AG10803 (cell line): Measurements from ENCODE around the gene ADAMTS20.

Source experiments
- DNase-seq: peaks from one replicate; pipeline ENCODE4 v3.0.0; 2010; ENCODE audit warnings: low read depth
- H3K4me3 ChIP-seq: 2 replicates; pipeline ENCODE4 v1.5.1; 2011; ENCODE audit warnings: mild to moderate bottlenecking, low read length, control low read depth
- CTCF ChIP-seq: conservative IDR thresholded peaks from 2 replicates; pipeline ENCODE4 v1.5.1; 2011; ENCODE audit warnings: mild to moderate bottlenecking, low read length, control low read depth, inconsistent platforms

The ADAMTS20 gene

GRCh38 chr12:43579206-43579605, 27.2 kb upstream of the ADAMTS20 start:
- TF ChIP-seq CTCF: no peak
- DNase-seq: no peak
- no peak overlapping the region for H3K4me3 ChIP-seq

- DNase-seq: peak; percentile 3
- TF ChIP-seq CTCF: no peak
- no peak overlapping the region for H3K4me3 ChIP-seq
Measured at GRCh38 chr12:43578782-43579181, 26.8 kb upstream of the ADAMTS20 start.

- no peak for TF ChIP-seq CTCF
- no peak overlapping the region for H3K4me3 ChIP-seq
- DNase-seq: no peak
Measured at GRCh38 chr12:43577381-43577780, 25.4 kb upstream of the ADAMTS20 start.

GRCh38 chr12:43576162-43576561, 24.2 kb upstream of the ADAMTS20 start:
- TF ChIP-seq CTCF: no peak
- no peak for DNase-seq
- H3K4me3 ChIP-seq: no peak overlapping the region

GRCh38 chr12:43571885-43572284, 19.9 kb upstream of the ADAMTS20 start:
- no peak overlapping the region for H3K4me3 ChIP-seq
- TF ChIP-seq CTCF: no peak
- DNase-seq: no peak

- no peak for DNase-seq
- no peak for TF ChIP-seq CTCF
Measured at GRCh38 chr12:43556057-43556456, 4.1 kb upstream of the ADAMTS20 start.

GRCh38 chr12:43551279-43551970, 578 bp downstream of the ADAMTS20 start:
- DNase-seq: no peak
- no peak for TF ChIP-seq CTCF
- H3K4me3 ChIP-seq: no peak overlapping the region

More at GRCh38 chr12:43556057-43556456, 4.1 kb upstream of the ADAMTS20 start:
- H3K4me3 ChIP-seq: no peak overlapping the region
